Neuronal stem cell (in vitro differentiated cells): ENCODE measurements around the gene HPF1.
A peak's percentile ranks its signal among the peaks of the same experiment; 100 is the strongest.

Experiments used
- DNase-seq: peaks from one replicate; pipeline ENCODE4 v3.0.0-alpha.2; 2013; ENCODE audit warnings: low spot score
- H2AFZ ChIP-seq: one replicate; pipeline ENCODE4 v1.6.1; 2013; ENCODE audit warnings: mild to moderate bottlenecking, low read length, inconsistent platforms
- H2AK5ac ChIP-seq: 2 replicates; pipeline ENCODE4 v1.6.1; 2013; ENCODE audit warnings: low read depth, mild to moderate bottlenecking, inconsistent platforms, low read length, moderate library complexity, mixed read lengths
- H2BK120ac ChIP-seq: 2 replicates; pipeline ENCODE4 v1.6.1; 2013; ENCODE audit warnings: low read depth, mild to moderate bottlenecking, inconsistent platforms, low read length, moderate library complexity, mixed read lengths
- H2BK12ac ChIP-seq: one replicate; pipeline ENCODE4 v1.6.1; 2013; ENCODE audit warnings: low read length, inconsistent platforms
- H2BK15ac ChIP-seq: 2 replicates; pipeline ENCODE4 v1.6.1; 2013; ENCODE audit warnings: mild to moderate bottlenecking, low read length, inconsistent platforms, mixed read lengths
- H2BK5ac ChIP-seq: one replicate; pipeline ENCODE4 v1.6.1; 2013; ENCODE audit warnings: inconsistent platforms, mild to moderate bottlenecking, low read length, moderate library complexity
- H3K14ac ChIP-seq: one replicate; pipeline ENCODE4 v1.6.1; 2013; ENCODE audit warnings: low read length, inconsistent platforms
- H3K18ac ChIP-seq: 2 replicates; pipeline ENCODE4 v1.6.1; 2013; ENCODE audit warnings: low read length, inconsistent platforms
- H3K23ac ChIP-seq: 2 replicates; pipeline ENCODE4 v1.6.1; 2013; ENCODE audit warnings: low read depth, mild to moderate bottlenecking, mixed read lengths, low read length, inconsistent platforms; ENCODE audit not compliant: poor library complexity
- H3K27ac ChIP-seq: replicated peaks from 3 replicates; pipeline ENCODE4 v1.5.1; 2013; ENCODE audit warnings: low read length, inconsistent platforms
- H3K27me3 ChIP-seq, 3 experiments: 2 replicates each; pipeline ENCODE4 v1.6.1; 2013; ENCODE audit warnings: low read length in 3 of 3, mild to moderate bottlenecking in 2 of 3, inconsistent platforms in 1 of 3, low read depth in 1 of 3, mixed read lengths in 1 of 3, moderate library complexity in 1 of 3; ENCODE audit not compliant: control insufficient read depth in 3 of 3, insufficient read depth in 3 of 3
- H3K36me3 ChIP-seq, 2 donors: replicated peaks in 1 of 2; 2 replicates each; pipeline ENCODE4 v1.6.1; 2013; ENCODE audit warnings: low read length in 2 of 2; ENCODE audit not compliant: control insufficient read depth in 2 of 2, insufficient read depth in 2 of 2
- H3K4ac ChIP-seq: 2 replicates; pipeline ENCODE4 v1.6.1; 2013; ENCODE audit warnings: inconsistent platforms, mild to moderate bottlenecking, low read length, moderate library complexity
- H3K4me1 ChIP-seq, 2 donors: 1 replicate in 1 of 2; 2 replicates in 1 of 2; pipeline ENCODE4 v1.6.1; 2013; ENCODE audit warnings: low read length in 2 of 2, low read depth in 1 of 2; ENCODE audit not compliant: control insufficient read depth in 2 of 2, insufficient read depth in 1 of 2
- H3K4me2 ChIP-seq: one replicate; pipeline ENCODE4 v1.6.1; 2013; ENCODE audit warnings: mild to moderate bottlenecking, low read length, inconsistent platforms; ENCODE audit not compliant: insufficient read depth, poor library complexity, severe bottlenecking
- H3K4me3 ChIP-seq, 2 donors: 2 replicates each; pipeline ENCODE4 v1.5.1; 2013; ENCODE audit warnings: low read length in 2 of 2, mild to moderate bottlenecking in 2 of 2, inconsistent platforms in 1 of 2, moderate library complexity in 1 of 2
- H3K79me1 ChIP-seq: one replicate; pipeline ENCODE4 v1.6.1; 2013; ENCODE audit warnings: low read depth, mild to moderate bottlenecking, inconsistent platforms, low read length, moderate library complexity
- H3K9ac ChIP-seq: one replicate; pipeline ENCODE4 v1.6.1; 2013; ENCODE audit warnings: mild to moderate bottlenecking, low read depth, low read length, inconsistent platforms; ENCODE audit not compliant: poor library complexity
- H3K9me3 ChIP-seq, 2 donors: replicated peaks in 1 of 2; 2 replicates each; pipeline versions ENCODE3 to v1.6.1; 2013; ENCODE audit warnings: low read length in 2 of 2, mild to moderate bottlenecking in 2 of 2, inconsistent platforms in 1 of 2, low read depth in 1 of 2, mixed read lengths in 1 of 2, moderate library complexity in 1 of 2; ENCODE audit not compliant: control insufficient read depth in 2 of 2, insufficient read depth in 1 of 2
- H4K8ac ChIP-seq: one replicate; pipeline ENCODE4 v1.6.1; 2013; ENCODE audit warnings: low read depth, mild to moderate bottlenecking, inconsistent platforms, low read length, moderate library complexity
- H4K91ac ChIP-seq: one replicate; pipeline ENCODE4 v1.6.1; 2013; ENCODE audit warnings: low read length, low read depth, mild to moderate bottlenecking, inconsistent platforms; ENCODE audit not compliant: poor library complexity
- WGBS, 2 donors: extraction: QIAGEN DNeasy Blood & Tissue Kit; methylation state at CpG; one replicate each; pipeline ENCODE4 v1.1.7; 2013; ENCODE audit warnings: missing lambda C conversion rate in 2 of 2, mixed read lengths in 1 of 2; ENCODE audit not compliant: insufficient read length in 2 of 2, insufficient replicate concordance in 1 of 2; ENCODE audit errors: extremely low coverage in 2 of 2; 5-methylcytosine and 5-hydroxymethylcytosine counted together

HPF1 gene

DNA sequence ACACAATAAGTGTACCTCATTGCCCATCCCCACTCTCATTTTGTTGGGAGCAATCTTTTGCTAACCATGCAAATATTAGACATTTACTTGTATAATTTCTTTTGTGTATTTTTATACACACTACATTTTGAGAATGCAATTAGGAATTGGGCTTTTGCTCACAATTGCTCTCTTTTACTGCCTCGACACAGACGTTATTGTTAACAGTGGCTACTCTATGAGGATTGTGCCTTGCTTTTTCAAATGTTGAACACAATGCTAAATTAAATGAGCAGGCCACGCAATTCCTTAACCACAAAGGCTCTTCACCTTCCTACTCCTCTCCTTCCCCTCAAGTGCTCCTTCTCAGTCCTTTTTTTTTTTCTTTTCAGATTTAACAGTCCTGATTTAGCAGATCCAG lies 42.8 kb upstream of the HPF1 start:
- Histone ChIP-seq H2BK15ac (no peak overlapping the region), H2AK5ac (no peak overlapping the region), H3K79me1 (no peaks in the 10 kb centered on the region), H4K91ac (no peak overlapping the region), H3K9ac (no peak overlapping the region), H3K23ac (no peak overlapping the region), H3K27me3 (peaks cover 0 to 5% (median 0%) of the 10 kb centered on the region in 3 experiments), H2BK12ac (no peak overlapping the region), H3K18ac (no peak overlapping the region), H3K4ac (no peak overlapping the region), H3K36me3 (no peaks in the 10 kb centered on the region), H2BK120ac (no peak overlapping the region), H3K4me3 (no peak overlapping the region), H3K27ac (no peak overlapping the region), H2AFZ (no peak overlapping the region), H2BK5ac (no peak overlapping the region), H3K14ac (no peak overlapping the region), H3K4me2 (no peak overlapping the region), H3K9me3 (no peaks in the 10 kb centered on the region), H3K4me1 (peaks cover 0 to 4% of the 10 kb centered on the region in 2 donors), H4K8ac (no peak overlapping the region)
- WGBS, 2 donors = no CpG with 5 or more reads among the region's 3 CpGs
- no peak for DNase-seq

DNA sequence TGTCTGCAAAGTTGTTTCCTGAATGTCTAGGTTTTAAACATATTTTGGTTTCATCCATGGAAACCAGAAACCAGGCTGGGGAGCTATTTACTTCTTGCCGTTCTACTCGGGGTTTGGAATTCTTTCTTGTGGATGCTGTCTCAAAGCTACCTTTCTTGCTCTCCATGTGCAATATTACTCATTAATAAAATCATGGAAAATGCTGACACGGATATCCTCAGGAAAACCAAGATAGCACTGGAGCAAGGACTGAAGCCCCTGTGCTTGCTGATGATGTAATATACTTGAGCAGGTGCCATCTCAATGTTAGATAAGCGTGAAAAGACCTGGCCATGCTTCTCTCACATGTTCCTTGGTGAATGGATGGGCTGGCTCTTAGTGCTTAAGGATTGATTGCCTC lies 41.5 kb upstream of the HPF1 start:
- Histone ChIP-seq H3K27me3 (peaks cover 0 to 5% (median 0%) of the 10 kb centered on the region in 3 experiments), H4K8ac (no peak overlapping the region), H2AFZ (no peak overlapping the region), H3K9me3 (no peaks in the 10 kb centered on the region), H3K4me2 (no peak overlapping the region), H3K4me3 (no peak overlapping the region), H3K18ac (no peak overlapping the region), H2BK120ac (no peak overlapping the region), H3K27ac (no peak overlapping the region), H3K14ac (no peak overlapping the region), H3K9ac (no peak overlapping the region), H2BK12ac (no peak overlapping the region), H2BK15ac (no peak overlapping the region), H2AK5ac (no peak overlapping the region), H2BK5ac (no peak overlapping the region), H4K91ac (no peak overlapping the region), H3K23ac (no peak overlapping the region), H3K36me3 (no peaks in the 10 kb centered on the region), H3K79me1 (no peaks in the 10 kb centered on the region), H3K4ac (no peak overlapping the region), H3K4me1 (peaks cover 0 to 4% of the 10 kb centered on the region in 2 donors)
- DNase-seq = no peak
- WGBS, 2 donors = no CpG with 5 or more reads among the region's 4 CpGs

DNA sequence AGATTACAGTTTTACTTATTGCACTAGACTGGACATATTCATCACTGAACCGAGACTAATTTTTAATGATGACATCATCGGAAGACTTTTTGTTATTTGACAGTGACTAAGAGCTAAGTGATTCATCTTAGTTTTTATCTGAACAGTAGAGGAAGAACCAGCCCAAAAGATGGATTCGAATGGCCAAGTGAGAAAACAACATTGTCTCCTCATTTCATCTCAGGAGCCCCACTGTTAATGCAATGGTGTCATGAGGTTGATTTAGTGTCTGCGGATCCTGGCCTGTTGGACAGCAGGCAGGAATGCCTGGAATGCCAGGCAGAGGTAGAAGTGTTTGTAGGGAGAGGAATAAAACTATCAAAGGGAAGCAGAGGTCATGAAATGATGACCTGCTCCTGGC lies 37.8 kb upstream of the HPF1 start:
- no peak overlapping the region for H3K4me3 ChIP-seq
- H2BK15ac ChIP-seq = no peak overlapping the region
- no peak overlapping the region for H3K4me2 ChIP-seq
- H3K27me3 ChIP-seq = peaks cover 0 to 12% (median 2%) of the 10 kb centered on the region in 3 experiments
- no peak overlapping the region for H3K4ac ChIP-seq
- no peak overlapping the region for H3K9ac ChIP-seq
- no CpG with 5 or more reads among the region's 4 CpGs for WGBS, 2 donors
- H3K14ac ChIP-seq = no peak overlapping the region
- H4K91ac ChIP-seq = no peak overlapping the region
- H2BK120ac ChIP-seq = no peak overlapping the region
- peaks cover 0 to 4% of the 10 kb centered on the region in 2 donors for H3K4me1 ChIP-seq
- H4K8ac ChIP-seq = no peak overlapping the region
- H2BK5ac ChIP-seq = no peak overlapping the region
- no peaks in the 10 kb centered on the region for H3K79me1 ChIP-seq
- no peak overlapping the region for H2AK5ac ChIP-seq
- no peak for DNase-seq
- H2AFZ ChIP-seq = no peak overlapping the region
- H3K18ac ChIP-seq = no peak overlapping the region
- no peaks in the 10 kb centered on the region for H3K36me3 ChIP-seq
- no peak overlapping the region for H2BK12ac ChIP-seq
- H3K9me3 ChIP-seq = no peaks in the 10 kb centered on the region
- no peak overlapping the region for H3K23ac ChIP-seq
- H3K27ac ChIP-seq = no peak overlapping the region

DNA sequence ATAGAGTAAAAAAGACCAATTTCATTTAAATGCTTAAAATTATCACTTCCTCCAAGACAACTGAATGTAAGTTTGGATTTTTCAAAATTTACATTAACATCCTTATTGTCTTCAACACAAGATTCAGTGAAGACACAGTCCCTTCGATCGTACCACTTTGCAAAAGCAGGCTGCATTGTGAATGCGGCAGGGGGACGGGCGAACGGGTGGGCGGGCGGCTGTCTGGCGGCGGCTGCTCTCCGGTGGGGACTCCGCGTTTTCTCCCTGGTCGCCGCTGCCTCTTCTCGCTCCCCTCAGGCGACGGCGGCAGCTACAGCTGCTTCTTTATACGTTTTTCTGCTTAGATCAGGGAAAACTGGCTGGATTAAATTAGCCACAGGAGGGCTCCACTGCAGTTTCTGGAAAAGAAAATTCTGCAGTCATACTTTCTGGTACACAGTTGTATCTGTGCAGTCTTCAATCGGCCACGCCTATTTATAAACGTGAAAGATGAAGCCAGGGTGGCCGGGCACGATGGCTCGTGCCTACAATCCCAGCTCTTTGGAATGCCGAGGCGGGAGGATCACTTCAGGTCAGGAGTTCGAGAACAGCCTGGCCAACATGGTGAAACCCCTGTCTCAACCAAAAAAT lies 33.9 kb upstream of the HPF1 start:
- Histone ChIP-seq H3K36me3 (no peaks in the 10 kb centered on the region), H3K9ac (no peak overlapping the region), H4K91ac (no peak overlapping the region), H2BK15ac (no peak overlapping the region), H3K79me1 (no peaks in the 10 kb centered on the region), H3K4ac (no peak overlapping the region), H3K14ac (no peak overlapping the region), H3K27me3 (peaks cover 0 to 20% (median 2%) of the 10 kb centered on the region in 3 experiments), H2BK5ac (no peak overlapping the region), H3K23ac (no peak overlapping the region), H3K9me3 (no peaks in the 10 kb centered on the region), H4K8ac (no peak overlapping the region), H3K18ac (no peak overlapping the region), H3K4me1 (peaks cover 0 to 4% of the 10 kb centered on the region in 2 donors), H2BK120ac (no peak overlapping the region), H3K27ac (no peak overlapping the region), H3K4me3 (no peak overlapping the region), H2BK12ac (no peak overlapping the region), H2AFZ (peak overlapping the region; percentile 79), H2AK5ac (no peak overlapping the region), H3K4me2 (no peak overlapping the region)
- WGBS, 2 donors = no CpG with 5 or more reads among the region's 29 CpGs
- DNase-seq = peak; percentile 46
